Measurements from ENCODE around the gene MIEF1.
"Not testable (repeated sequence)": the region's sequence is repeated elsewhere in the genome, so short reads cannot be mapped to it uniquely, and the experiment has no call there.

MIEF1 gene

GRCh38 chr22:39489094-39490068 is 12.7 kb upstream of the MIEF1 start:
- DNase-seq (ENCODE audit: low read depth): no peak

GRCh38 chr22:39490135-39490798 is 11.8 kb upstream of the MIEF1 start:
- DNase-seq (ENCODE audit: low read depth): peak; percentile 73

- no peak for DNase-seq (ENCODE audit: low read depth)
These were observed 11.0 kb upstream of the MIEF1 start for GRCh38 chr22:39490966-39491680.

- no peak for DNase-seq (ENCODE audit: low read depth)
These were observed 10.4 kb upstream of the MIEF1 start for GRCh38 chr22:39491696-39492095.

DNA sequence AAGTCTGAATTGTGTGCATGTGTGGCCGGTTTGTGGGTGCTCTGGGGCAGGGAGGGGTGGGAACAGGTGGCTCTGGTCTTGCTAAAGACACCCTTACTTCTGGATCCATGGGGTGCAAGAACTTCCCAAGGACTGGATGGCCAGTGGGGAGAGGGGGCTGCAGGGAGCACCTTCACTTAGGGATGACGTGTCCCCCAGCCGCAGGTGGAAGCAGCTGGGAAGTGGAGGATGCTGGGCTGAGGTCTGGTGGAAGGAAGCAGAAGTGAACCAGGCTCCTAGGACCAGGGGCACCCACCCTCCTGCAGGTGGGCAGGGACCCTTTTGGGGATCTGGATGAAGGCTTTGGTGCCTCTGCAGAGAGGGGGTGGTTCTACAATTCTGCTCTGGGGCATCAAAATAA is 9.9 kb upstream of the MIEF1 start:
- no peak for DNase-seq (ENCODE audit: low read depth)

- DNase-seq (ENCODE audit: low read depth): no peak
These were observed 8.3 kb upstream of the MIEF1 start for GRCh38 chr22:39493759-39494158.

DNA sequence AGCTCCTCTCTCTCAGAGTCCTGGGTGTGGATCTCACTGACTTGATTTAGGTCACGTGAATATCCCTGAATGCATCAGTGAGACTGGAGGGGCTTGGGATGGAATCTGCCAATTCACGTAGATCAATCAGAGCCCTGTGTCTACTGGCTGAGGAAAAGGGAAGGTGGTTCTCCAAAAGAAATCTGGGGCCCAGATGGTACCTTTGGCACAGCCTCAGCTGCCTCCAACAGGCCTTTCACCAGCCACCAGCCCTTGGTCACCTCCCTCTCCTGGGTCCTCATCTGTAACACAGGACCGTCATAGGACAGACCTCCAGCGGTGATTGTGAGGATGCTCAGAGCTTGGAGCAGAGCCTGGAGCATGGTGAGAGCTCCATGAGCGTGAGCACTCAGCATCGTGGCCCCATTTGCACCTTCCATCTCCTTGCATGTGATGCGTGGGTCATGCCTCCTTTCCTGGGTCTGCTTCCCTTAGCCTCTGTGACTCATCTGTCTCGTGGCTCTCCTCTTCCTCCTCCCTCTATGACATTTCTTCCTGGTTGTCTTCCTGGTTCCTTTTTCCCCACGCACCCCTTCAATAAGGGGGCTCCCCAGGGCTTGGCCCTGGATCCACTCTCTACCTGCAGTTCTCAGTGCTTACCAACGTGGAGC is 7.5 kb upstream of the MIEF1 start:
- DNase-seq (ENCODE audit: low read depth): no peak

- peak; percentile 49 for DNase-seq (ENCODE audit: low read depth)
These were observed 5.8 kb upstream of the MIEF1 start for GRCh38 chr22:39496131-39496838.

DNA sequence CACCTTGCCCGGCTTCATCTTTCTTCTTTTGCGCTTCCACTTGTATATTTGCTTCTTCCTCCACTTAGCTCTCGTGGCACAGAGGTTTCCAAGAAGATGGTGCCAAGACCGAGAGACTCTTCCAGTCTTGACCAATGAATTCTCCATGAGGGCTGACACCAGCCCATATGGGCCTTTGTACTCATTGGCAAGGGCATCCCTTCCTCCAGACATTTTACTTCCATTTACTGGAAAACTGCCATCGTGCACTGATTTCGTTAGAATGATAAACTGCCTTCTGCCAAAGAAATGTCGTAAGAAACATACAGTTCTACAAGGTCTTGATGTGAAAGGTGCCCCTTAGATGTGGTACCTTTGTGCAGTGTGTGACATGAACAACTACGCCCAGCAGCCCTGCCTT is 4.7 kb upstream of the MIEF1 start:
- DNase-seq (ENCODE audit: low read depth): no peak

- no peak for DNase-seq (ENCODE audit: low read depth)
These were observed 3.7 kb upstream of the MIEF1 start for GRCh38 chr22:39498368-39498767.

GRCh38 chr22:39498802-39499201 is 3.3 kb upstream of the MIEF1 start:
- DNase-seq (ENCODE audit: low read depth): no peak

DNA sequence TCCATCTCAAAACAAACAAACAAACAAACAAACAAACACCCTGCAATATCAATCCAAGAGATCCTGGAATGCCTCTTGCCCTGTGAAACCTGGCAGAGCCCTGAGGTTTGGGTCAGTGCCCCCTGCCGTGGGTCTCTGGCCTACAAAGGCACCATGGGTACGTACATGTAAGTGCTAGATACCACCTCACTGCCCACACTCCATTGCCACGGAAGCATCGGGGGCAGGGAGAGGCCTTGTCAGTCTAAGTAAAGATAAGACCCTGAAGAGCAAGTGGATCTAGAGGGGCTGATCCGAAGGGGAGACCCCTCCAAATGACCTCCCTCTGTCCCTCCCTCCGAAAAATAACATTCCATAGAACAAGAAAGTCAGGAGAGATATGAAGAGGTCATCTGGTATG is 2.0 kb upstream of the MIEF1 start:
- no peak for DNase-seq (ENCODE audit: low read depth)

DNA sequence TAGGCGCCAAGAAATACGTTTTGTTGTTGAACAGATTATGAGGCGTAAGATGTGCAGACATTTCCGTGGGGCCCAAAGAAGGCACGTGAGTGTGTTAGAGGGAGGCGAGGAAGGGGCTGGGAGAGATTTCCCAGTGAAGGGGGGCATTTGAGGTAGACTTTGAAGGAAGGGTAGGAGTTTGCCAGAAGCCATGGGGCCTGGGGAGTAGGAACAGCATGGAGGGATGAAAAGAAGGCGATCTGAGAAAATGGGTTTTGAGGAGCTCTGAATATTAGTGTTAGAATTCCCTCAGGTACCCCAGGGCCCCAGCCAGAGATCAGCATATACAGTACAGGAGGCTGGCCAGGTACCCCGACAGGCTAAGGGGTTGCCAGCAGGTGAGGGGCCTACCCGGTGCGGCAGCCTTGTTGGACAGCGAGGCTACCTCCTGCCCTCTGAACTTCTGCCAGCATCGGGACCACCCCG is 414 bp upstream of the MIEF1 start:
- DNase-seq (ENCODE audit: low read depth): no peak

GRCh38 chr22:39502789-39503409 is 809 bp downstream of the MIEF1 start:
- DNase-seq (ENCODE audit: low read depth): no peak

GRCh38 chr22:39503630-39504029 is 1.5 kb downstream of the MIEF1 start:
- no peak for DNase-seq (ENCODE audit: low read depth)

DNA sequence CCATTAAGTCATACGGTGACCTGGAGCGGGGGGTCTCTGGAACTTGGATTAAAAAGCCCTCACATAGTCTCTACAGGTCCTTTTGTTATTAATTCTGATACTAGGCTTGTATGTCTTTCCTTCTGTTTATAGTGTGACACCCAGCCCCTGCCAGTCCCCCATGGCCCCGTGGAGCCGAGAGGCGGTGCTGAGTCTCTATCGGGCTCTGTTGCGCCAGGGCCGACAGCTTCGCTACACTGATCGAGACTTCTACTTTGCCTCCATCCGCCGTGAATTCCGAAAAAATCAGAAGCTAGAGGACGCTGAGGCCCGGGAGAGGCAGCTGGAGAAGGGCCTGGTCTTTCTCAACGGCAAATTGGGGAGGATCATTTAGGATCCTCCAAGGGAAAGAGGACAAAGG is 2.0 kb downstream of the MIEF1 start:
- DNase-seq (ENCODE audit: low read depth): no peak

DNA sequence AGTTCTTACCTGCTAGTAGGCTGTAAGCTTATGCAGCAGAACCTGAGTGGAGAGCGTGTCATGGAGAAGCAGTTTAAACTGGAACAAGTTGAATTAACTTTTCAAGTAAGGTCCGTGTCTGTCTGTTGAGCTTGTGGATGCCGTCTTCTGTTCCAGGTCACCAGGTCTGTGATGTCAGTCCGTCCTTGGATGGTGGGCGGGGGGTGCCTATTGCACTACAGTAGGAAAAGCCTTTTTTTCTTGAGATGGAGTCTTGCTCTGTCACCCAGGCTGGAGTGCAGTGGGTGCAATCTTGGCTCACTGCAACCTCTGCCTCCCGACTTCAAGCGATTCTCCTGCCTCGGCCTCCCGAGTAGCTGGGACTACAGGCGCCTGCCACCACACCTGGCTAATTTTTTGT is 4.9 kb downstream of the MIEF1 start:
- DNase-seq (ENCODE audit: low read depth): not testable (repeated sequence)

- DNase-seq (ENCODE audit: low read depth): no peak
These were observed 6.3 kb downstream of the MIEF1 start for GRCh38 chr22:39508393-39508792.

- DNase-seq (ENCODE audit: low read depth): no peak
These were observed 8.5 kb downstream of the MIEF1 start for GRCh38 chr22:39510529-39511149.

- DNase-seq (ENCODE audit: low read depth): no peak
These were observed 9.1 kb downstream of the MIEF1 start for GRCh38 chr22:39511226-39511625.

Data from activated T-cell treated with anti-CD3 and anti-CD28 coated beads for 24 hours (primary cell).